H9 (cell line): Measurements from ENCODE around the gene CRAMP1. TPM values are rescaled to one million over a fixed set of nuclear protein-coding genes. Genes with fewer than 3 reads are reported as not detected.
A peak's percentile ranks its signal among the peaks of the same experiment; 100 is the strongest.

ENCODE experiments used
- DNase-seq: peaks from one replicate; pipeline ENCODE4 v3.0.0-alpha.2; 2017
- H2AFZ ChIP-seq: one replicate; pipeline ENCODE4 v1.6.1; 2013; ENCODE audit warnings: mild to moderate bottlenecking, low read length, control low read depth, moderate library complexity
- H2AK5ac ChIP-seq: 2 replicates; pipeline ENCODE4 v1.6.1; 2013; ENCODE audit warnings: low read length, control low read depth, mixed read lengths; ENCODE audit not compliant: insufficient read length
- H2BK120ac ChIP-seq: one replicate; pipeline ENCODE4 v1.6.1; 2013; ENCODE audit warnings: low read depth, mild to moderate bottlenecking, low read length, control low read depth, inconsistent platforms; ENCODE audit not compliant: poor library complexity, severe bottlenecking
- H2BK12ac ChIP-seq: 2 replicates; pipeline ENCODE4 v1.6.1; 2013; ENCODE audit warnings: low read length, control low read depth, mixed read lengths, low read depth; ENCODE audit not compliant: insufficient read length
- H2BK15ac ChIP-seq: 2 replicates; pipeline ENCODE4 v1.6.1; 2013; ENCODE audit warnings: low read depth, low read length, control low read depth
- H2BK20ac ChIP-seq: one replicate; pipeline ENCODE4 v1.6.1; 2013; ENCODE audit warnings: low read depth, mild to moderate bottlenecking, low read length, control low read depth, inconsistent platforms; ENCODE audit not compliant: poor library complexity, severe bottlenecking
- H2BK5ac ChIP-seq: 2 replicates; pipeline ENCODE4 v1.6.1; 2013; ENCODE audit warnings: low read length, control low read depth, mixed read lengths; ENCODE audit not compliant: insufficient read length
- H3K14ac ChIP-seq: 2 replicates; pipeline ENCODE4 v1.6.1; 2013; ENCODE audit warnings: low read length, control low read depth; ENCODE audit not compliant: insufficient read depth
- H3K18ac ChIP-seq: 2 replicates; pipeline ENCODE4 v1.6.1; 2013; ENCODE audit warnings: low read depth, mild to moderate bottlenecking, mixed read lengths, low read length, control low read depth; ENCODE audit not compliant: insufficient read length
- H3K23ac ChIP-seq: 2 replicates; pipeline ENCODE4 v1.6.1; 2013; ENCODE audit warnings: low read length, control low read depth, mixed read lengths, low read depth; ENCODE audit not compliant: insufficient read length
- H3K23me2 ChIP-seq: 2 replicates; pipeline ENCODE4 v1.6.1; 2013; ENCODE audit warnings: low read depth, mild to moderate bottlenecking, mixed read lengths, low read length, control low read depth; ENCODE audit not compliant: insufficient read length, poor library complexity, severe bottlenecking
- H3K27ac ChIP-seq: 2 replicates; pipeline ENCODE4 v1.5.1; 2013; ENCODE audit warnings: low read length, control low read depth, mixed read lengths, low read depth; ENCODE audit not compliant: insufficient read length
- H3K27me3 ChIP-seq: 2 replicates; pipeline ENCODE4 v1.6.1; 2013; ENCODE audit warnings: low read length, control low read depth, inconsistent platforms; ENCODE audit not compliant: insufficient read depth
- H3K4ac ChIP-seq: 2 replicates; pipeline ENCODE4 v1.6.1; 2013; ENCODE audit warnings: low read depth, mild to moderate bottlenecking, control low read depth, inconsistent platforms, low read length, moderate library complexity
- H3K4me1 ChIP-seq: 2 replicates; pipeline ENCODE4 v1.6.1; 2013; ENCODE audit warnings: low read length, control low read depth, inconsistent platforms; ENCODE audit not compliant: insufficient read depth
- H3K4me2 ChIP-seq: 2 replicates; pipeline ENCODE4 v1.6.1; 2013; ENCODE audit warnings: low read length, control low read depth, mixed read lengths; ENCODE audit not compliant: insufficient read length, insufficient read depth
- H3K56ac ChIP-seq: 2 replicates; pipeline ENCODE4 v1.6.1; 2013; ENCODE audit warnings: low read depth, mild to moderate bottlenecking, mixed read lengths, low read length, control low read depth; ENCODE audit not compliant: insufficient read length
- H3K79me1 ChIP-seq: 2 replicates; pipeline ENCODE4 v1.6.1; 2013; ENCODE audit warnings: low read depth, mild to moderate bottlenecking, moderate library complexity, low read length, control low read depth, inconsistent platforms; ENCODE audit not compliant: insufficient read depth, poor library complexity, severe bottlenecking
- H3K79me2 ChIP-seq: 2 replicates; pipeline ENCODE4 v1.6.1; 2013; ENCODE audit warnings: low read length, control low read depth, inconsistent platforms; ENCODE audit not compliant: insufficient read depth
- H3K9ac ChIP-seq: 2 replicates; pipeline ENCODE4 v1.6.1; 2013; ENCODE audit warnings: low read length, control low read depth, mixed read lengths; ENCODE audit not compliant: insufficient read length; ENCODE audit errors: extremely low read depth
- H3K9me3 ChIP-seq: one replicate; pipeline ENCODE4 v1.6.1; 2013; ENCODE audit warnings: low read depth, low read length, inconsistent platforms; ENCODE audit not compliant: control insufficient read depth
- H3T11ph ChIP-seq: one replicate; pipeline ENCODE4 v1.6.1; 2013; ENCODE audit warnings: mild to moderate bottlenecking, low read length, control low read depth, inconsistent platforms
- H4K20me1 ChIP-seq: one replicate; pipeline ENCODE4 v1.6.1; 2013; ENCODE audit not compliant: control insufficient read depth, insufficient read length, insufficient read depth
- H4K5ac ChIP-seq: 2 replicates; pipeline ENCODE4 v1.6.1; 2013; ENCODE audit warnings: low read depth, mild to moderate bottlenecking, mixed read lengths, low read length, control low read depth; ENCODE audit not compliant: insufficient read length
- H4K8ac ChIP-seq: replicated peaks from 2 replicates; pipeline ENCODE4 v1.6.1; 2013; ENCODE audit warnings: low read length, control low read depth, mixed read lengths, low read depth; ENCODE audit not compliant: insufficient read length
- H4K91ac ChIP-seq: 2 replicates; pipeline ENCODE4 v1.6.1; 2013; ENCODE audit warnings: low read depth, mild to moderate bottlenecking, moderate library complexity, mixed read lengths, low read length, control low read depth; ENCODE audit not compliant: insufficient read length
- H3K27ac Mint-ChIP-seq, 3 experiments: 2 replicates in 2 of 3; 3 replicates in 1 of 3; pipeline ENCODE4 v1.8.0; 2020 to 2021; ENCODE audit warnings: mixed read lengths in 3 of 3, mild to moderate bottlenecking in 1 of 3, moderate library complexity in 1 of 3
- H3K27me3 Mint-ChIP-seq: 2 replicates; pipeline ENCODE4 v1.8.0; 2021; ENCODE audit warnings: low read depth, mild to moderate bottlenecking, moderate library complexity, mixed read lengths
- H3K36me3 Mint-ChIP-seq, 3 experiments: 2 replicates in 2 of 3; 3 replicates in 1 of 3; pipeline ENCODE4 v1.8.0; 2020 to 2021; ENCODE audit warnings: low read depth in 3 of 3, mixed read lengths in 3 of 3; ENCODE audit not compliant: insufficient read depth in 1 of 3
- H3K4me1 Mint-ChIP-seq, 2 experiments: 2 replicates each; pipeline ENCODE4 v1.8.0; 2020; ENCODE audit warnings: mixed read lengths in 2 of 2
- H3K4me3 Mint-ChIP-seq, 2 experiments: 2 replicates in 1 of 2; 3 replicates in 1 of 2; pipeline ENCODE4 v1.8.0; 2020 to 2021; ENCODE audit warnings: mild to moderate bottlenecking in 2 of 2, mixed read lengths in 2 of 2, moderate library complexity in 1 of 2
- H3K9me3 Mint-ChIP-seq, 2 experiments: 2 replicates in 1 of 2; 3 replicates in 1 of 2; pipeline ENCODE4 v1.8.0; 2020; ENCODE audit warnings: mild to moderate bottlenecking in 2 of 2, mixed read lengths in 2 of 2, moderate library complexity in 1 of 2
- CTCF ChIP-seq: fragments of 200-600 bp; sonication (generic); conservative IDR thresholded peaks from 3 replicates; pipeline ENCODE4 v1.8.0; 2021; ENCODE audit warnings: antibody characterized with exemption, mild to moderate bottlenecking
- WGBS: extraction: QIAGEN DNeasy Blood & Tissue Kit; methylation state at CpG from one replicate; pipeline ENCODE4 v1.1.7; 2013; ENCODE audit warnings: missing lambda C conversion rate, low lambda C conversion rate, mixed read lengths; ENCODE audit not compliant: insufficient read length; ENCODE audit errors: extremely low coverage; 5-methylcytosine and 5-hydroxymethylcytosine counted together
- total RNA-seq: library from RNA; stranded (reverse); gene quantifications from 2 replicates; pipeline ENCODE4 v1.2.1, GENCODE V29; 2021

Gene CRAMP1
- total RNA-seq, 1 experiment from 2014 or later, result 46.2 TPM

DNA sequence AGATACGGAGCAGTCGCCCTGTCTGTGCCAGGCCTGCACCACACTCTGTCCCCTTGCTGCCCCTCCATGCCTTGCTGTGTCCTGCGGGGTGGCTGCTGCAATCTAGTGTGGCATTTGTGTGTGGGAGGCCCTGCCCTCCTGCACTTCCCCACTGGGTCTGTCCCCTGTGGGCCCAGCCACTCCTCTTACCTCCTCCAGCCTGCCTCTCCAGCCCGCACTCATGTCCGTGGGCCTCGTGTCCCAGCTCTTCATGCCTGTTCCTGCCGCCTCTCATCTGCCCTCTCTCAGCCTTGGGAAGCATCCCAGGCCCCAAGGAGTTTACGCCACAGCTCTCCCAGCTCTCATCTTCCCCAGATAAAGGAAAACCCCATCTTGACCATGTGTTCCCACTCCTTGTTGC lies 26.6 kb downstream of the CRAMP1 start:
- H3K4me1 Mint-ChIP-seq, result no peaks in the 10 kb centered on the region
- Histone ChIP-seq H3K4ac (no peak overlapping the region), H4K8ac (no peak overlapping the region), H2AK5ac (no peak overlapping the region), H3K23ac (no peak overlapping the region), H3K27me3 (no peaks in the 10 kb centered on the region), H2BK20ac (no peak overlapping the region), H3K4me1 (no peaks in the 10 kb centered on the region), H3K14ac (no peak overlapping the region), H4K91ac (no peak overlapping the region), H3K4me2 (no peak overlapping the region), H2BK5ac (no peak overlapping the region), H3K27ac (no peak overlapping the region), H3K9me3 (no peaks in the 10 kb centered on the region), H4K5ac (no peak overlapping the region), H3K79me1 (no peaks in the 10 kb centered on the region), H3K23me2 (no peaks in the 10 kb centered on the region), H3K56ac (no peak overlapping the region), H3K9ac (no peak overlapping the region), H3K18ac (no peak overlapping the region), H3T11ph (no peak overlapping the region), H4K20me1 (no peaks in the 10 kb centered on the region), H2BK15ac (no peak overlapping the region), H2BK120ac (no peak overlapping the region), H2AFZ (no peak overlapping the region), H3K79me2 (0 out of 2 replicates have a peak, but pooled peaks cover 2% of the 10 kb centered on the region), H2BK12ac (no peak overlapping the region)
- no peak for TF ChIP-seq CTCF
- DNase-seq, result no peak
- peaks cover 34 to 78% (median 58%) of the 10 kb centered on the region in 3 experiments for H3K36me3 Mint-ChIP-seq
- no peak overlapping the region for H3K4me3 Mint-ChIP-seq
- peak overlapping the region in 2 of 3 experiments; percentile 16 to 44; a peak in 1 of 7 replicates for H3K27ac Mint-ChIP-seq
- no peaks in the 10 kb centered on the region for H3K27me3 Mint-ChIP-seq
- WGBS, result no CpG with 5 or more reads among the region's 8 CpGs
- H3K9me3 Mint-ChIP-seq, result no peaks in the 10 kb centered on the region
